ENCODE data around the gene COL4A4. TPM values are rescaled to one million over a fixed set of nuclear protein-coding genes. Genes with fewer than 3 reads are reported as not detected.

Gene COL4A4
- total RNA-seq, 3 donors from 2014 or later (not counting 1 experiment from before 2014, with no cell fraction given): 0.31 to 2.3 (median 0.88) TPM

DNA sequence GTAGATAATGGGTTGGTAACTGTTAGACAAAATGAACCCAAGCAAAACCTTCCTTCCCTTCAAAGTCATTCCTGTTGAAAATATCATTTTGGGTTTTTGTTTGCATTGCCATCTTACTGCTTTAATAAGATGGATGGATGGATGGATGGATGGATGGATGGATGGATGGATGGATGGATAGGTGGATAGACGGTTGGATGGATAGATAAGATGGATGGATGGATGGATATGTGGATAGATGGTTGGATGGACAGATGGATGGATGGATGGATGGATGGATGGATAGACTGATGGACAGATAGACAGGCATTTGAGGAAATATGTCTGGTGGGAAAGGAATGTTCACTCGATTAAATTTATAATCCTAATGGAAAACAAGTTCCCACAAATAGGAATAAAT, 133.2 kb downstream of the COL4A4 start:
- Histone ChIP-seq H3K9me3 (ENCODE audit: control insufficient read depth, insufficient read depth, low read length) (no peaks in the 10 kb centered on the region), H3K36me3 (ENCODE audit: control insufficient read depth, insufficient read depth, low read length) (no peaks in the 10 kb centered on the region), H3K27me3 (ENCODE audit: control insufficient read depth, insufficient read depth, low read length) (peaks cover 42% of the 10 kb centered on the region), H3K4me1 (ENCODE audit: control insufficient read depth, insufficient read depth, low read length) (peaks cover 12% of the 10 kb centered on the region), H3K4me3 (ENCODE audit: low read length) (no peak overlapping the region), H3K27ac (ENCODE audit: low read length) (no peak overlapping the region)
- TF ChIP-seq, protein P1, sequence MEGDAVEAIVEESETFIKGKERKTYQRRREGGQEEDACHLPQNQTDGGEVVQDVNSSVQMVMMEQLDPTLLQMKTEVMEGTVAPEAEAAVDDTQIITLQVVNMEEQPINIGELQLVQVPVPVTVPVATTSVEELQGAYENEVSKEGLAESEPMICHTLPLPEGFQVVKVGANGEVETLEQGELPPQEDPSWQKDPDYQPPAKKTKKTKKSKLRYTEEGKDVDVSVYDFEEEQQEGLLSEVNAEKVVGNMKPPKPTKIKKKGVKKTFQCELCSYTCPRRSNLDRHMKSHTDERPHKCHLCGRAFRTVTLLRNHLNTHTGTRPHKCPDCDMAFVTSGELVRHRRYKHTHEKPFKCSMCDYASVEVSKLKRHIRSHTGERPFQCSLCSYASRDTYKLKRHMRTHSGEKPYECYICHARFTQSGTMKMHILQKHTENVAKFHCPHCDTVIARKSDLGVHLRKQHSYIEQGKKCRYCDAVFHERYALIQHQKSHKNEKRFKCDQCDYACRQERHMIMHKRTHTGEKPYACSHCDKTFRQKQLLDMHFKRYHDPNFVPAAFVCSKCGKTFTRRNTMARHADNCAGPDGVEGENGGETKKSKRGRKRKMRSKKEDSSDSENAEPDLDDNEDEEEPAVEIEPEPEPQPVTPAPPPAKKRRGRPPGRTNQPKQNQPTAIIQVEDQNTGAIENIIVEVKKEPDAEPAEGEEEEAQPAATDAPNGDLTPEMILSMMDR (IDR thresholded peaks at IDR 0.05): no peak
- WGBS (ENCODE audit: insufficient coverage): 88% methylated on average over 1 of the region's 2 CpGs
- ATAC-seq (no peak), DNase-seq (no peak)
- Mint-ChIP-seq H3K27ac (no peak overlapping the region), H3K36me3 (no peaks in the 10 kb centered on the region), H3K9me3 (no peaks in the 10 kb centered on the region), H3K4me3 (no peak overlapping the region), H3K27me3 (ENCODE audit: low read depth in 2 of 2) (peaks cover 38 to 64% of the 10 kb centered on the region in 2 donors), H3K4me1 (peaks cover 19 to 26% of the 10 kb centered on the region in 2 donors)
- intact Hi-C loops (cut with micrococcal nuclease): no loop called here

DNA sequence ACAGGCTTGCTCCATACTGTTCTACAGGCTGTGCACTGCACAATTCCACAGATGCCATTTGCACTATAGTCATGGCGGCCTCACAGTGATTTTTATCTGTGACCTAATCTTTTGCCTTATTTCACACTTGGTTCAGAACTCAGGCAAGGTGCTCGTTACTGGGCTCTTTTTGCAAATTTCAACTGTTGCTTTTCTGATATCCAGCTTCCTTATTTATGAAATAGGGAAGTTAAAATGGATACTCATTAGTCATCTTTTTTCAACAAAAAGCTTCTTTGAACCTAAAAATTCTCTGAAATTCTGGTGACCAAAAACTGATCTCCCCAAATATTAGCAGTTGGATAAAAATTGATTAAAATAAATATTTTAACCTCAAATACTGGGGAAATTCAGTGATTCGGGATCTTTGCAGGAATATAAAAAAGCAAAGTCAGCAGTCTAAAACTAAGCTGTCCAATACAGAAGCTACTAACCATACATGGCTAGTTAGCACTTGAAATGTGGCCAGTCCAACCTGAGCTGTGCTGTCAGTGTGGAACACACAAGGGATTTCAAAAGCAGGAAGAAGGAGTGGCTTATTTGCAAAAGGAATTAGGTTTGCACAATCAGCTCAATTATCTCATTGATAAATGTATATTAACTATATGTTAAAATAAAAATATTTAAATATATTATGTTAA, 134.4 kb downstream of the COL4A4 start:
- WGBS (ENCODE audit: insufficient coverage): 56% methylated on average over 3 of the region's 3 CpGs
- H3K36me3 Mint-ChIP-seq: no peaks in the 10 kb centered on the region
- intact Hi-C loops (cut with micrococcal nuclease): no loop called here

GRCh38 chr2:227025510-227025909, 138.5 kb downstream of the COL4A4 start:
- 70% methylated on average over 1 of the region's 2 CpGs for WGBS (ENCODE audit: insufficient coverage)
- peaks cover 15 to 38% of the 10 kb centered on the region in 2 donors for H3K27me3 Mint-ChIP-seq (ENCODE audit: low read depth in 2 of 2)

More for the DNA sequence above, 134.4 kb downstream of the COL4A4 start:
- no peak overlapping the region for H3K27ac ChIP-seq (ENCODE audit: low read length)
- peaks cover 12% of the 10 kb centered on the region for H3K4me1 ChIP-seq (ENCODE audit: control insufficient read depth, insufficient read depth, low read length)
- no peak for ATAC-seq
- no peak overlapping the region for H3K27ac Mint-ChIP-seq
- H3K4me3 ChIP-seq (ENCODE audit: low read length): no peak overlapping the region
- DNase-seq: no peak
- H3K9me3 Mint-ChIP-seq: no peaks in the 10 kb centered on the region
- TF ChIP-seq, protein P1 (IDR thresholded peaks at IDR 0.05): no peak
- no peaks in the 10 kb centered on the region for H3K36me3 ChIP-seq (ENCODE audit: control insufficient read depth, insufficient read depth, low read length)
- peaks cover 32% of the 10 kb centered on the region for H3K27me3 ChIP-seq (ENCODE audit: control insufficient read depth, insufficient read depth, low read length)
- H3K4me1 Mint-ChIP-seq: peaks cover 19 to 26% of the 10 kb centered on the region in 2 donors
- no peak overlapping the region for H3K4me3 Mint-ChIP-seq
- peaks cover 30 to 65% of the 10 kb centered on the region in 2 donors for H3K27me3 Mint-ChIP-seq (ENCODE audit: low read depth in 2 of 2)
- no peaks in the 10 kb centered on the region for H3K9me3 ChIP-seq (ENCODE audit: control insufficient read depth, insufficient read depth, low read length)

More at GRCh38 chr2:227025510-227025909, 138.5 kb downstream of the COL4A4 start:
- peaks cover 3 to 4% of the 10 kb centered on the region in 2 donors for H3K4me1 Mint-ChIP-seq
- TF ChIP-seq, protein P1 (IDR thresholded peaks at IDR 0.05): no peak
- no peaks in the 10 kb centered on the region for H3K36me3 ChIP-seq (ENCODE audit: control insufficient read depth, insufficient read depth, low read length)
- no peak overlapping the region for H3K4me3 Mint-ChIP-seq
- H3K27ac ChIP-seq (ENCODE audit: low read length): no peak overlapping the region
- no peaks in the 10 kb centered on the region for H3K36me3 Mint-ChIP-seq
- no peaks in the 10 kb centered on the region for H3K4me1 ChIP-seq (ENCODE audit: control insufficient read depth, insufficient read depth, low read length)
- intact Hi-C loops (cut with micrococcal nuclease): no loop called here
- no peaks in the 10 kb centered on the region for H3K9me3 ChIP-seq (ENCODE audit: control insufficient read depth, insufficient read depth, low read length)
- no peak overlapping the region for H3K27ac Mint-ChIP-seq
- no peak overlapping the region for H3K4me3 ChIP-seq (ENCODE audit: low read length)
- no peaks in the 10 kb centered on the region for H3K9me3 Mint-ChIP-seq
- no peak for DNase-seq
- no peak for ATAC-seq
- H3K27me3 ChIP-seq (ENCODE audit: control insufficient read depth, insufficient read depth, low read length): peaks cover 9% of the 10 kb centered on the region
